Measurements from ENCODE around the gene MEGF8.

DNA sequence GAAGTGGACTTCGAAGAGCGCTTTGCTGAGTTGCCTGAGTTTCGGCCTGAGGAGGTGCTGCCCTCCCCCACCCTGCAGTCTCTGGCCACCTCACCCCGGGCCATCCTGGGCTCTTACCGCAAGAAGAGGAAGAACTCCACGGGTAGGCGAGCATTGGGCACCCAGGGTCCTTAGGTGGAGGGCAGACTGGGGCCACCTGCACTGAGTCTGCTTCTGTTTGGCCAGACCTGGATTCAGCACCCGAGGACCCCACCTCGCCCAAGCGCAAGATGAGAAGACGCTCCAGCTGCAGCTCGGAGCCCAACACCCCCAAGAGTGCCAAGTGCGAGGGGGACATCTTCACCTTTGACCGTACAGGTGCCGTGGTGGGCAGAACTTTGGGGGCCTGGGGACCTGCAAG, 31.5 kb upstream of the MEGF8 start:
- TF ChIP-seq, protein P1, sequence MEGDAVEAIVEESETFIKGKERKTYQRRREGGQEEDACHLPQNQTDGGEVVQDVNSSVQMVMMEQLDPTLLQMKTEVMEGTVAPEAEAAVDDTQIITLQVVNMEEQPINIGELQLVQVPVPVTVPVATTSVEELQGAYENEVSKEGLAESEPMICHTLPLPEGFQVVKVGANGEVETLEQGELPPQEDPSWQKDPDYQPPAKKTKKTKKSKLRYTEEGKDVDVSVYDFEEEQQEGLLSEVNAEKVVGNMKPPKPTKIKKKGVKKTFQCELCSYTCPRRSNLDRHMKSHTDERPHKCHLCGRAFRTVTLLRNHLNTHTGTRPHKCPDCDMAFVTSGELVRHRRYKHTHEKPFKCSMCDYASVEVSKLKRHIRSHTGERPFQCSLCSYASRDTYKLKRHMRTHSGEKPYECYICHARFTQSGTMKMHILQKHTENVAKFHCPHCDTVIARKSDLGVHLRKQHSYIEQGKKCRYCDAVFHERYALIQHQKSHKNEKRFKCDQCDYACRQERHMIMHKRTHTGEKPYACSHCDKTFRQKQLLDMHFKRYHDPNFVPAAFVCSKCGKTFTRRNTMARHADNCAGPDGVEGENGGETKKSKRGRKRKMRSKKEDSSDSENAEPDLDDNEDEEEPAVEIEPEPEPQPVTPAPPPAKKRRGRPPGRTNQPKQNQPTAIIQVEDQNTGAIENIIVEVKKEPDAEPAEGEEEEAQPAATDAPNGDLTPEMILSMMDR (IDR thresholded peaks at IDR 0.05), result no peak
- TF ChIP-seq POLR2A (IDR thresholded peaks at IDR 0.05), result no peak
